HG03558 (cell line): ENCODE results near the gene CCDC191.
A peak's percentile ranks its signal among the peaks of the same experiment; 100 is the strongest.

ENCODE experiments used
- ATAC-seq: cut with Tn5 transposase; IDR thresholded peaks from one replicate; pipeline ENCODE4 v1.9.1; 2021; ENCODE audit warnings: moderate number of reproducible peaks; ENCODE audit not compliant: unreplicated experiment; ENCODE audit errors: extremely low read depth

CCDC191 gene, protein sequence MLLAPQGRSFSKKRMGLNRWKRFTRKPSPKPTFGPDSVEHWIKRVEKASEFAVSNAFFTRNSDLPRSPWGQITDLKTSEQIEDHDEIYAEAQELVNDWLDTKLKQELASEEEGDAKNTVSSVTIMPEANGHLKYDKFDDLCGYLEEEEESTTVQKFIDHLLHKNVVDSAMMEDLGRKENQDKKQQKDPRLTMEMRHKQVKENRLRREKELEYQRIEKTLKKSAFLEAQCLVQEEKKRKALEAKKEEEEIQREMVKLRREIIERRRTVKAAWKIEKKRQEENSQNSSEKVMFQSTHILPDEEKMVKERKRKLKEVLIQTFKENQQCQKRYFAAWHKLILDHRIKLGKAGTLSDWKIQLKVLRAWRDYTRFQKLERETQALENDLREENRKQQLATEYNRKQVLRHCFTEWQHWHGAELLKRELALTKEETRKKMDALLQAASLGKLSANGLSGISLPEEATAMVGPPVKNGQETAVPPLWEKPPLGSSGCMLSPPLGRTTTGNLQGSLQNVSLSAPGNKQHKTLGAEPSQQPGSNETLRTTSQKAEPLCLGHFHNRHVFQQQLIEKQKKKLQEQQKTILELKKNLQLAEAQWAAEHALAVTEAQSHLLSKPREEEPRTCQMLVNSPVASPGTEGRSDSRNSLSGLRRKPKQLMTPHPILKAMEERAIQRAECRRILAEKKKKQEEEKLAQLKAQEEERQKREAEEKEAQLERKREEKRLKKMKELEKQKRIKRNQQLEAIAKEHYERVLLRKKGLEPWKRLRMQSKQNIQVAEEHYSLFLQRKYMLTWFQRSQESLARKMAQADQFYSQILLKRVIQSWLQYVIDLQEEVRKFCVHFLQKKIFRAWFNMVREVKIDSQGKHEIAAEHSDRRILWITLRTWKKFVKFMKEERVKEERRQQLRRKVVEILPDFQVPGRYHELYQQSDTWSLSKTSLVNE

DNA sequence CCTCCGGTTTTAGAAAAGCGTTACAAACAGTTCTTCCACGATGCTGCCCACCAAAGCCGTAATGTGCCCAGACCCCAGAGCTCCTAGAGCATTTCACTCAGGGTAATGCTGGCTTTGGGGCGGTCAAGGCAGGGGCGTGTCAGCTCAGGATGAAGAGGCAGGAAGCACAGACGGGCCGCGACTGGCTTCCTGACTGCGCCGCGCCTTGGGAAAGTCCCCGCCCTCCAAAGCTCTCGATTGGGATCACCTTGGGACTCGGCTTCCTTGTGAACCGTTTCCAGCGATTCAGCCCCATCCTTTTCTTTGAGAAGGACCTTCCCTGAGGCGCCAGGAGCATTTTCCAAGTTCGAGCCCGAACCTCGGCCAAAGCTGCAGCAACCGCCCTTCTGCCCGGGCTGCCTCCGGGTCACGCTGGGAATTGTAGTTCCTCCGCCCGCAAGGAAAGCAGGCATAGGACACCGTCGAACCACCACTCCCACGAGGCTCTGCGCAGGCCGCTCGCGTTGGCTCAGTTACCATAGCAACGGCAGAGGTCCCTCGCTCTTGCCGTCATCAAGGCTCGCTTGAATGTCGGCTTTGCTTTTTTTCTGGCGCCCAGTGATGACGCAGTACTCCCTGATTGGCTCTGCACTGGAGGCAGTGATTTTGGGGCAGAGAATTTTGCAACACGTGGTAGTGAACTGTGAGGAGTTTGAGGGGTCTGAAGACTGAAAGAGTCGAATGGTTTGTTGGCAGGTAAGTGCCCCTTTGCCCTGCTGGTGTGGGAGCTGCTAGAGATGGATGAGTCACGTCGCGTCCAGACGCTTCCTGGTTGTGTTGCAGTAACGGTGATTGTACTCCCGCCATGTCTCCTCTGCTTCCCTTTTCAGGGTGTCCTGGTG, at the start of gene CCDC191, which contains the start of gene QTRT2:
CCDC191 (minus strand) TSS at position 397 of the 881 bp plus-strand sequence; CDS start at position 337, 60 bp downstream.
QTRT2 (plus strand) TSS at position 608 of the 881 bp plus-strand sequence. CDS start 8,521 bp downstream, outside the sequence.
- peak; percentile 93 for ATAC-seq

DNA sequence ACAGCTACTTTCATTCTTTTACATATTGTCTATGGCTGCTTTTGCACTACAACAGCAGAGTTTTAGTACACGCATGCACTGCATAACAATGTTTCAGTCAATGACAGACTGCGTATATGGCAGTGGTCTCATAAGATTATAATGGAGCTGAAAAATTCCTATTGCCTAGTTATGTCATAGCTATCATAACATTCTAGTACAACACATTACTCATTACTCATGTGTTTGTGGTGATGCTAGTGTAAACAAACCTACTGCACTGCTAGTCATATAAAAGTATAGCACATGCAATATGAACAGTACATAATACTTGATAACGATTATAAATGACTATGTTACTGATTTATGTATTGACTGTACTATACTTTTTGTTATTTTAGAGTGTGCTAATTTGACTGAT, 48.1 kb upstream of the CCDC191 start:
- no peak for ATAC-seq

DNA sequence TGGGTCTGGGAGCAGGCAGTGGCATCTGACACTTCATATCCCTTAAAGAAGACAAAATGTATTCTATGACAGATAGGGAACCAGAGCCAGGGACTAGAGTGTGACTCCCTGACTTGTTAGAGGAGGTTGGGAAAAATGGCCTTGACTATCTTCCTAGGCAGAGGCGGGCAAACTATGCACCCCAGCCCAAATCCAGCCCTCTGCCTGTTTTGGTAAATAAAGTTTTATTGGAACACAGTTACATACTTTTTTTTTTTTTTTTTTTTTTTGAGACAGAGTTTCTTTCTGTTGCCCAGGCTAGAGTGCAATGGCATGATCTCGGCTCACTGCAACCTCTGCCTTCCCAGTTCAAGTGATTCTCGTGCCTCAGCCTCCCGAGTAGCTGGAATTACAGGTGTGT, 47.5 kb upstream of the CCDC191 start:
- no peak for ATAC-seq

DNA sequence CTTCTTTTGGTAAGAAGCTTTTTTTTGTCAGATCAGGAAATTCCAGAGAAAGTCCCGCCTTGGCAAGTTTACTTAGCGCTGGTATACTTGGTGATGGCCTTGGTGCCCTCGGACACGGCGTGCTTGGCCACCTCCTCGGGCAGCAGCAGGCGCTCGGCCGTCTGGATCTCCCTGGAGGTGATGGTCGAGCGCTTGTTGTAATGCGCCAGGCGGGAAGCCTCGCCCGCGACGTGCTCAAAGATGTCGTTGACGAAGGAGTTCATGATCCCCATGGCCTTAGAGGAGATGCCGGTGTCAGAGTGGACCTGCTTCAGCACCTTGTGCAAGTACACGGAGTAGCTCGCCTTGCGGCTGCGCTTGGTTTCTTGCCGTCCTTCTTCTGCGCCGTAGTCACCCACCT, 46.9 kb upstream of the CCDC191 start:
- ATAC-seq, result no peak

DNA sequence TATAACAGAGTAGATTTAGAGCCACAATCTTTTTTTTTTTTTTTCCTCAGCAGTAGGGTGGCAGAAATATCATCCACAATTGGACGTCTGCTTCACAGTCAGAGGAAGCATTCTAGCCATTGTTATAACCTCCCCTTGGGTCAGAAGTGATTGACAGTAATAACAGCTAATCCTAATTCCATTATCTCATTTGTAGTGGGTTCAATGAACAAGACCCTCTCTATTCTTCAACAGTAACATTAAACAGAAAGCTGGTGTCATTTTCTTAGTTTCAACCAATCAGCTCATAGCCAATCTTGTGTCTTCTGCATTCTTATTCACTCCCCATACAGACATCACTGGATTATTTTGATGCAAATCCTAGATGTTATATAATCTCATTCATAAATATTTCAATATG, 44.8 kb upstream of the CCDC191 start:
- no peak for ATAC-seq

DNA sequence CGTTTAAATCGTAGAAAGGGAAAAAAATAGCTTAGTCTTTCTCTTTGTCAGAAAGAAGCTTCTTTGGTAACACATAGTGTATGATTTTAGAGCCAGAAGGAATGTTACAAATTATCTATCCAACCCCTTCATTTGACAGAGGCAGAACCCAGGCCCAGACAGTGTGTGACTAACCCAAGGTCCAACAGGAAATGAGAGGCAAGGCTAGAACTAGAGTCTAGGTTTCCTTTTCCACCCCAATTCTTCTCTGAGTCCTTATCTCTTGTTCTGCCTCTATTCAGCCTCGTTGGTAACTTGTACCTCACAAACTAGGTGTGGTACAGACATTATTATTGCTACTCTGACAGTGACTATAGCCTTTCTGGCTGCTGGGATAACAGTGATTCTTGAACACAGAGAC, 39.5 kb upstream of the CCDC191 start:
- ATAC-seq, result no peak

DNA sequence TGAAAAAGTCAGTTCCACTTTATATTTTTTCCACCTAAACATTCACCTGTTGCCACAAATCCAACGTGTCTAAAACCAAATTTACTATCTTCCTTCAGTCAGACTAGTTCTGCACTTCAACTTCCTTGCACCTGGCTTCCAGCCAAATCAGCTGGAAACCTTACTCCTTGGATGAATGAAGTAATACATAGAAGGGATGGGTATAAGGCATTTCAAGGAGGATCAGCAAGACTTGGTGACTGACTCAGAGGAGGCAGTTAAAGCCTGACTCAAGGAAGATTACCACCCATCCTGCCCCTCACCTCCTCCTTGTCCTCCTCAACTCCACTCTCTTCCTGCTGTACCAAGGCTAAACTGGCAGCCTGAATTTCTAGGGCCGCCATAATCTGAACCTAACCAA, 37.3 kb upstream of the CCDC191 start:
- no peak for ATAC-seq

DNA sequence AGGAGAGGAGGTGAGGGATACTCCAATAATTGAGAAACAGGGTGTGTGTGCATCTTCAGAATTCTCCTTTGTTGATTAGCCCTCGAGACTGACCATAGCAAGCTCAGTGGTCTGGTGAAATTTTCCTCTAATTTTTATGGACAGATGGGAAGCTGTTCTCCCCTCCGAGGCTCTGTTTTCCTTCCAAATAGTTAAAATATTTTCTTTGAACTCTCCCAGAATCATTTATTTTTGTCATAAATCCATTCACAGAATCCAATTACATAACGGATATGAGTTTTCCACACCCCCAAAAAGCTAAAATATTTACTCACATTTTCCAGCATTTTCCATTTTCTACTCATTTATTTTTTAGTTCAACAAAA, 36.7 kb upstream of the CCDC191 start:
- no peak for ATAC-seq

DNA sequence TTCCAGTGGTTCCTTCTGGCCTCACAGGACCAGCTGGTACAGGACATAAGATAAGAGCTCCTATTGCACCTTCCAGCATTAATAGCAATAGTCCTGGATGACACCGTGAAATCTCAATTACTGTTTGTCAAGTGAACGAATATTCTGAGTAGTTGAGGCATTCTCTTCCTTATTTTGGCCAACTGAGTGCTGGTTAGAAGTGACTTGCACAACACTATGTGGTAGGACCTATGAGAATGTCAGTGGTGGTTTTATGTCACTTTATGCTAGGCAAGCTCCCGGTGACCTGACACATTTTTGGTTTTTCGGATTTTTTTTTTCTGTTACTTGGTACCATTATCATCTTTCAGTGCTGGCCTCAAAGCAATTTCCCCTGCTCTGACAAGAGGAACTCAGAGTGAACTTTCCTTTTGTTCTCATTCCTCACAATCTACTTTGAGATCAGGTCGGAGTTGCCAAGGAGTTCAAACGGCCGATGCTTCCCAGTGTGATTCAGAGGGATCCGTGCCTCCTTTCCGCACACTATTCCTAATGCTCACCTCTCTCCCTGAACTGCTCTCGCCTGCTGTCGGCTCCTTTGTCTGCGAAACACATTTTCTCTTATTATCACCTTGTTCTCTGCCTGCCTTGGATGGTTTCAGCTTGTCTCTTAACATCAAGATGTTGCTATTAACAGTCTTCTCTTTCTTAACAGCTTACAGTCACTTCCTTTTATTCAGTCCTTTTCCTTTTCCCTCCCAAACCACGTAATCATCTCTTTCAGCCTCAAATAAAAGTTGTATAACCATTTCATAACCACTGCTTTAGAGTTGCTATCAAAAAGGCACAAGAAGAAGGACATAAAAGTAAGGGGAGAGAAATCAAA, 36.1 kb upstream of the CCDC191 start:
- no peak for ATAC-seq

DNA sequence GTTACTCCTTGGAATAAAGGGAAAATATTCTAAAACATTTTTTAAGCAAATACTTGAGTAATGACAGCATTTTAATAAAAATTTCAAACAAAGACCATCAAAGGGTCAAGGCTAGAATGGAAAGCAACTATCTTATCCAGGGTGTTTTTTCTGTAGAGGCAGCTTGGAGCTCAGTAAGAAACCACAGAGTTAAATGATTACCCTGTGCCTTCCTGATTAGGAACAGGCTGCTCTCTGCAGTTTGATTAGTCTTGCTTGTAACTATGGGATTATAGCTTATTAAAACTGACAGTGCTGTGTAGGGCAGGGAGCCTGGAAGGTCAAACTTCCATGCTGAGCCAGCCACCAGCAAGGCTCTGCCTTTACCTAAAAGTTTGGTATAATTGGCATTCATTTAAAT, 33.3 kb upstream of the CCDC191 start:
- no peak for ATAC-seq

DNA sequence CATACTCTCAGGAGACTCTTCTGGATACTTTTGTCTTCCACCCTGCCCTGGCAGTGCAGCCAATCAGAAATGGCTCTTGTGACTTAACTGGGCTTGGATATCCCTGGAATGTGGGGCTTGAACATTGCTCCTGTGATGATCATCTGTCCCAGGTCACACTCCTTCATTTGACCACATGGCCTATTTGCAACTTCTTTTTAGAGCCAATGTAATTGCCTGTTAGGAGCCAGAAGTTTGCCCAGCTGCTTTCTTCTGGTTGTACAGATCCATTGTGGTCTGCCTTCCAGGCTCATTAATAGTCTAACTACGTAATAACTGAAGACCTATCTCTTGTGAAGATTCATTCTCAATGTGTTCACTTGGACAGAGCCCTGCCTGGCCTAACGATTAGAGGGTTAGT, 30.0 kb upstream of the CCDC191 start:
- ATAC-seq, result no peak

DNA sequence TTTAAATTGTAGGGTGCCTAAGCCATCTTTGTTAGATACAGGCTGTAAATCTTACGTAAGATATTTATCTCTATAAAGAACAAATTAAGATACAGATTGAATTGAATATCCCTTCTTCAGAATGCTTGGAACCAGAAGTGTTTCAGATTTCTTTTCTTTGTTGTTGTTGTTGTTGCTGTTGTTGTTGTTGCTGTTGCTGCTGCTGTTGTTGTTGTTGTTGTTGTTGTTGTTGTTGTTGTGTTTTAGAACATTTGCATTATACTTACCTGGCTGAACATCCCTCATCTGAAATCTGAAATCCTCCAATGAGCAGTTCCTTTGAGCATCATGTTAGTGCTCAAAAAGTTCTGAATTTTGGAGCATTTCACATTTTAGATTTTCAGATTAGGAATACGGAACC, 26.8 kb upstream of the CCDC191 start:
- no peak for ATAC-seq

DNA sequence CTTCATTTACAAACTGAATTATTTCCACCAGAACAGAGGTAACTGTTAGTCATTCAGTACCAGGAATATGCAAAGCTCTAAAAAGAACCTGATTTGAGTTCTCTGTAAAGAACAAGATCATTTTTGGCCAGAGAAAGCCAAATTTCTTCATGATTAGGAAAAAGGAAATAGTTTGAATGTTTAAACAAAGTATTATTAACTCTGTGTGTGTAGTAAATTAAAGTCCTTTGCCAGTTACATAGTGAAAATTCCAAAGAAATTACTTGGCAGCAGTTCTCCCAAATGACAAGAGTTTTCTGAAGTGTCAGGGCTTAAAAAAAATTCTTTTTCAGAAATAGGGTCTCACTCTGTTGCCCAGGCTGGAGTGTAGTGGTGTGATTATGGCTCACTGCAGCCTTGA, 24.7 kb upstream of the CCDC191 start:
- no peak for ATAC-seq

DNA sequence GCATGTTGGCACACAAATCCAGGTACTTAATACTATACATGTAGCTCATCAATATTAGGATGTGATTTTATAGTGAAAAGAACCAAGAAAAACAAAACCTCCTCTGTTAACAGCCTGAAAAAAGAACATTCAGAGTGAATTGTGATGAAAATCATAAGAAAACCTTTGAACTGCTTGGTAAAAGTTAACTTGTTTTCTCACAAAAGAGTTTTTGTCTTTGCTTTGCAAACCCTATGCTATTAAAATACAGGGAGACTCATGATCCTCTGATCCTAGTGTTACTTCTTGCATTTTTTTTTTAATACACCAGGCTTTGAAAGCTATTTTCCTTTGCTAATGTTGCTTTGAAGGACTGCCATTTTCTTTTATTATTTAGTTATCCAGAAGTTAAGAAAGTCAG, 23.9 kb upstream of the CCDC191 start:
- no peak for ATAC-seq

DNA sequence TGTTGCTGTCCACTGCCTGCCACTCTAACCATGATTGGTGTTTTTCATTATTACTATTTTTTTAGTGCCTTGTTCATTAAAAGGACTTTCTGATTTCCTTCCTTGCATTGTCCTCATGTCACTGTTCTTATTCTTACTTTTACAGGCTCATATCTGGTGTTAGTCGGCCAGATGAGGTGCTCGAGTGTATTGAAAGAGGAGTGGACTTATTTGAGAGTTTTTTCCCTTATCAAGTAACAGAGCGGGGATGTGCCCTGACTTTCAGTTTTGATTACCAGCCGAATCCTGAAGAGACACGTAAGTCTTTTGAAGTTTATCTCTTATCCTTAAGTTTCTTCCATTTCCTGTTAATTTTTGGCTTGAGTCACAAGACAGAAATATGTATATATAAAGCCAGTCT, 23.4 kb upstream of the CCDC191 start:
- ATAC-seq, result no peak

DNA sequence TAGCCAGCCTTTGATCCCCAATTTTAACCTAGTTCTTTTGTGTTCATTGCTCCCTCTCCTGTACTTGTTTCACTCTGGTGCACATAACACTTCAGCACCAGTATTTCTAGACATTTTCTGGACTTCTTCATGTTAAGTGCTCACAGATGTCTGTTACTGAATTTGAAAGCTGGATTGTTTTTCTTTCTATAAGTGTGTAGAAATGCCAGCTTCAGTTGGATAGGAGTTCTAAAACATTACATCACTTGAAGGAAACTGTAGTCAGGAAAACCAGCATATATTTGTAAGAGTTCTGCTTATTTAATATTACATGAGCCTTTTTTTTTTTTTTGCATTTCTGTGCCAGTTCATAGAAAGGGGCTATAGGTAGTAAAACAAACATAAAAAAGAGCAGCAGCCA, 21.8 kb upstream of the CCDC191 start:
- no peak for ATAC-seq

DNA sequence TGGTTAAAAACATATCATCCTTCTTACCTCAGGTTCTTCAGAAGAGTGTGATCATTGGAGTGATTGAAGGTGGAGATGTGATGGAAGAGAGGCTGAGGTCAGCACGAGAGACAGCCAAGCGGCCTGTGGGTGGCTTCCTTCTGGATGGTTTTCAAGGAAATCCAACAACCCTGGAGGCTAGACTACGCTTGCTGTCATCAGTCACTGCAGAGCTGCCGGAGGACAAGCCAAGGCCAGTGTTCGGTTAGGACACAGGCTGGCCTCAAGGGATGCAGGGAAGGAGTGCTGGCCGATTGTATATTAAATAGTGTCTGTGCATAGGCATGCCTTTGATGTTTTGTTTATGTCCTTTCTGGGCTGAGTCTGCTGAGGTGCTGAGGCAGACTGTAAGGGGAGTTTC, 20.4 kb upstream of the CCDC191 start:
- no peak for ATAC-seq

DNA sequence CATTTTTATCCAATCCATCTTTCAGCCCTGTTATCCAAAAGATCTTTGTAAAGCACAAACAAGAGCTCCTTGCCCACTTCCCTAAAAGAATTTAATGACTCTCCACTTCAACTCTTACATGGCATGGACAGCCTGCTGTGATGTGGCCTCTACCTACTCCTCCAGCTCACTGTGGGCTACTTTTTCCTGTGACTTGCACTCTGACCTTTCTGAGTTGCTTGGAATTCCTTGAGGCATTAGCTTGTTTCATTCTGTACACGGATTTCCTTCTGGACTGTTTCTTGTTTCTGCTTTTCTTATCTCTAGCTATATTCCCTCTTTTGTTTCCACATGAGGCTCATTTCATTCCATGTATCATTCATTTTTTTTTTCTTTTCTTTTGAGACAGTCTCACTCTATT, 15.5 kb upstream of the CCDC191 start:
- no peak for ATAC-seq

DNA sequence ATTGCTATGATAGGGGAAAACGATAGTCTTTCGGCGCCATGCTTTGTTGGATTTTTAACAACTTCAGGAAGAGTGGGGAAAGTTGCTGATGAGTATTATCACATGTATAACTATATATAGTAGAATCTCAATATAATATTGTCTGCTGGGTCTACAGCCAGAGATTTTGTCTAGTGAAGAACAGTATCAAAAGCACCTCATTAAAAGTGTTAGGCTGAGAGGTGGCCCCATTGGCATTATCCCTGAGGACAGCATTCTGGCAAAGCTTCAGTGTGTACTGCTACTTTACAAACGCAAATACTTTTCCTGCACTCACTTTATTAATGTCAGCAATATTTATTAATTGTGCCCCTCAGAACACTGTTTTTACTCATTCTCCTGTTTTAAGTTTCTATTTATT, 12.0 kb upstream of the CCDC191 start:
- no peak for ATAC-seq
